ENCODE measurements around the gene GGNBP2.

GGNBP2 gene

GRCh38 chr17:36546418-36547093, 1.8 kb downstream of the GGNBP2 start:
- Histone ChIP-seq H3K79me2 (peaks cover 54% of the 10 kb centered on the region), H3K4me1 (peaks cover 19% of the 10 kb centered on the region), H3K27ac (peak overlapping the region; percentile 100), H3K9ac (no peak overlapping the region), H3K27me3 (ENCODE audit: control insufficient read depth, insufficient read depth, low read length) (no peaks in the 10 kb centered on the region), H3K4me2 (ENCODE audit: low read length) (peak overlapping the region; percentile 91), H2AFZ (no peak overlapping the region), H3K4me3 (ENCODE audit: low read depth, low read length) (peak overlapping the region; percentile 83), H3K36me3 (ENCODE audit: control insufficient read depth, insufficient read depth, low read length) (no peaks in the 10 kb centered on the region), H3K9me3 (ENCODE audit: control insufficient read depth, low read length) (no peaks in the 10 kb centered on the region)
- no peak for TF ChIP-seq CTCF (IDR thresholded peaks at IDR 0.05)

- no peak for TF ChIP-seq CTCF (IDR thresholded peaks at IDR 0.05)
- Histone ChIP-seq H3K9me3 (ENCODE audit: control insufficient read depth, low read length) (no peaks in the 10 kb centered on the region), H3K4me2 (ENCODE audit: low read length) (no peak overlapping the region), H3K4me3 (ENCODE audit: low read depth, low read length) (no peak overlapping the region), H2AFZ (no peak overlapping the region), H3K36me3 (ENCODE audit: control insufficient read depth, insufficient read depth, low read length) (no peaks in the 10 kb centered on the region), H3K4me1 (peaks cover 18% of the 10 kb centered on the region), H3K79me2 (peaks cover 62% of the 10 kb centered on the region), H3K27ac (no peak overlapping the region), H3K27me3 (ENCODE audit: control insufficient read depth, insufficient read depth, low read length) (no peaks in the 10 kb centered on the region), H3K9ac (no peak overlapping the region)
These were observed 3.1 kb downstream of the GGNBP2 start for GRCh38 chr17:36547776-36548175.

GRCh38 chr17:36550491-36551417, 6.0 kb downstream of the GGNBP2 start:
- no peak overlapping the region for H3K4me2 ChIP-seq (ENCODE audit: low read length)
- TF ChIP-seq CTCF (IDR thresholded peaks at IDR 0.05) = no peak
- no peaks in the 10 kb centered on the region for H3K36me3 ChIP-seq (ENCODE audit: control insufficient read depth, insufficient read depth, low read length)
- peaks cover 14% of the 10 kb centered on the region for H3K4me1 ChIP-seq
- no peaks in the 10 kb centered on the region for H3K27me3 ChIP-seq (ENCODE audit: control insufficient read depth, insufficient read depth, low read length)
- no peak overlapping the region for H3K9ac ChIP-seq
- no peak overlapping the region for H3K4me3 ChIP-seq (ENCODE audit: low read depth, low read length)
- H3K79me2 ChIP-seq = peaks cover 74% of the 10 kb centered on the region
- H2AFZ ChIP-seq = no peak overlapping the region
- H3K27ac ChIP-seq = no peak overlapping the region
- H3K9me3 ChIP-seq (ENCODE audit: control insufficient read depth, low read length) = no peaks in the 10 kb centered on the region

GRCh38 chr17:36553459-36553858, 8.7 kb downstream of the GGNBP2 start:
- H2AFZ ChIP-seq = no peak overlapping the region
- no peak overlapping the region for H3K9ac ChIP-seq
- peaks cover 75% of the 10 kb centered on the region for H3K79me2 ChIP-seq
- peaks cover 3% of the 10 kb centered on the region for H3K4me1 ChIP-seq
- H3K4me3 ChIP-seq (ENCODE audit: low read depth, low read length) = no peak overlapping the region
- TF ChIP-seq CTCF (IDR thresholded peaks at IDR 0.05) = no peak
- no peak overlapping the region for H3K27ac ChIP-seq
- no peak overlapping the region for H3K4me2 ChIP-seq (ENCODE audit: low read length)
- H3K36me3 ChIP-seq (ENCODE audit: control insufficient read depth, insufficient read depth, low read length) = no peaks in the 10 kb centered on the region
- no peaks in the 10 kb centered on the region for H3K9me3 ChIP-seq (ENCODE audit: control insufficient read depth, low read length)
- H3K27me3 ChIP-seq (ENCODE audit: control insufficient read depth, insufficient read depth, low read length) = no peaks in the 10 kb centered on the region

Measured in parathyroid adenoma (tissue), 2 donors.